Stimulated activated CD8-positive, alpha-beta memory T cell treated with anti-CD3 and anti-CD28 coated beads, Interleukin-4, amount 100 ng/mL, for 48 hours (primary cell): ENCODE results near the gene CFAP61.

Source experiments
- DNase-seq: peaks from one replicate; pipeline ENCODE4 v3.0.0-alpha.2; 2020

The CFAP61 gene

GRCh38 chr20:20407891-20408805 is 355.8 kb downstream of the CFAP61 start:
- DNase-seq: no peak

GRCh38 chr20:20409331-20409730 is 357.0 kb downstream of the CFAP61 start:
- no peak for DNase-seq
